22Rv1 (cell line): ENCODE measurements around the gene MTHFD1L.

ENCODE experiments used
- CTCF ChIP-seq: fragments of 450-650 bp; IDR thresholded peaks from 2 replicates; pipeline ENCODE4 v1.5.1; 2017; ENCODE audit warnings: mild to moderate bottlenecking
- ZFX ChIP-seq: fragments of 450-650 bp; IDR thresholded peaks from 2 replicates; pipeline ENCODE4 v1.6.1; 2017; ENCODE audit warnings: antibody characterized with exemption, borderline replicate concordance

GRCh38 chr6:150967910-150968309 lies 102.4 kb downstream of the MTHFD1L start:
- TF ChIP-seq CTCF (no peak), ZFX (no peak)
